Skeletal muscle satellite cell (primary cell): ENCODE results near the gene ATP2C2.
A peak's percentile ranks its signal among the peaks of the same experiment; 100 is the strongest.

ENCODE experiments used
- H3K27me3 ChIP-seq: 2 replicates; pipeline ENCODE4 v1.7.0; 2013; ENCODE audit warnings: low read length; ENCODE audit not compliant: control insufficient read depth, insufficient read depth
- H3K36me3 ChIP-seq: 2 replicates; pipeline ENCODE4 v1.7.0; 2013; ENCODE audit warnings: mild to moderate bottlenecking, control low read depth, low read length; ENCODE audit not compliant: insufficient read depth
- H3K4me1 ChIP-seq: 2 replicates; pipeline ENCODE4 v1.7.0; 2013; ENCODE audit warnings: low read length; ENCODE audit not compliant: control insufficient read depth, insufficient read depth
- H3K4me2 ChIP-seq: 2 replicates; pipeline ENCODE4 v1.7.0; 2013; ENCODE audit warnings: mild to moderate bottlenecking, low read length
- H3K4me3 ChIP-seq: 2 replicates; pipeline ENCODE4 v1.7.0; 2013; ENCODE audit warnings: low read length
- H3K9ac ChIP-seq: 2 replicates; pipeline ENCODE4 v1.7.0; 2013; ENCODE audit warnings: mild to moderate bottlenecking, low read depth, low read length, moderate library complexity
- H3K9me3 ChIP-seq: replicated peaks from 2 replicates; pipeline ENCODE4 v1.7.0; 2013; ENCODE audit warnings: mild to moderate bottlenecking, control low read depth, low read length

The ATP2C2 gene

GRCh38 chr16:84434800-84435199 lies 66.5 kb downstream of the ATP2C2 start:
- no peak overlapping the region for H3K4me2 ChIP-seq
- H3K36me3 ChIP-seq: no peaks in the 10 kb centered on the region
- H3K4me3 ChIP-seq: no peak overlapping the region
- no peaks in the 10 kb centered on the region for H3K9me3 ChIP-seq
- H3K9ac ChIP-seq: no peak overlapping the region
- no peaks in the 10 kb centered on the region for H3K4me1 ChIP-seq
- H3K27me3 ChIP-seq: peaks cover 51% of the 10 kb centered on the region

GRCh38 chr16:84436196-84436595 lies 67.9 kb downstream of the ATP2C2 start:
- Histone ChIP-seq H3K4me1 (no peaks in the 10 kb centered on the region), H3K4me2 (no peak overlapping the region), H3K27me3 (peaks cover 50% of the 10 kb centered on the region), H3K9ac (no peak overlapping the region), H3K36me3 (no peaks in the 10 kb centered on the region), H3K4me3 (no peak overlapping the region), H3K9me3 (no peaks in the 10 kb centered on the region)

GRCh38 chr16:84438971-84439696 lies 70.8 kb downstream of the ATP2C2 start:
- Histone ChIP-seq H3K27me3 (peaks cover 58% of the 10 kb centered on the region), H3K4me2 (no peak overlapping the region), H3K36me3 (no peaks in the 10 kb centered on the region), H3K9me3 (no peaks in the 10 kb centered on the region), H3K4me1 (no peaks in the 10 kb centered on the region), H3K4me3 (no peak overlapping the region), H3K9ac (no peak overlapping the region)

GRCh38 chr16:84442416-84443145 lies 74.2 kb downstream of the ATP2C2 start:
- no peaks in the 10 kb centered on the region for H3K9me3 ChIP-seq
- H3K4me1 ChIP-seq: peaks cover 12% of the 10 kb centered on the region
- no peaks in the 10 kb centered on the region for H3K36me3 ChIP-seq
- no peak overlapping the region for H3K4me3 ChIP-seq
- no peak overlapping the region for H3K4me2 ChIP-seq
- H3K27me3 ChIP-seq: peaks cover 61% of the 10 kb centered on the region
- no peak overlapping the region for H3K9ac ChIP-seq

DNA sequence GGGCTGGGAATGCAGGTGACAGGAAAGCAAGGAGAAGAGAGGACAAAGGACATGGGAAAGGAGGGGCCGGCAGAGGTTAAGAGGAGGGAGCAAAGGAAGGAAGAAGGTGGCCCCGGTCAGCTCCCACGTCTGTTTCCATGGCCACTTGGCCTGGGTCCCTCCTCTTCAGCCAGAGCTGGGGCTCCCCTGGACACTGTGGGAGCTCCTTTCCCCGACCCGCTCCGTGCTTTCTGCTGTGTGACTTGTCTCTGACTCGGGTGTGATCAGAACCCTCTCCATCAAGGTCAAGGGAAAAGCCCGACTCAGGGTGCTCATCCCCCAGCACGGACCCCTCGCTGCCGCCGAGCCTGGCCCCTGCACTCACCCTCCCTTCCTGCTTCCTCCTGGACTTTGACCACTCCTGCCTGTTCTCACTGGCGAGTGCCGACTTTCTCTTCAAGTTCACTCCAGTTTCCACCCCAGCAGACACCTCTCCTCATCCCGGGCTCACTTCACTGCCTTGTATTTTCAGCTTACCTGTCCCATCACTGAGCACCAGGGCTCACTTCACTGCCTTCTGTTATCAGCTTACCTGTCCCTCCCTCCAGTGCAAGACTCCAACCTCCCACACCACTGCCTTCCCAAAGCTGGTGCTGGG lies 74.9 kb downstream of the ATP2C2 start:
- no peak overlapping the region for H3K4me2 ChIP-seq
- no peak overlapping the region for H3K9ac ChIP-seq
- H3K27me3 ChIP-seq: peaks cover 54% of the 10 kb centered on the region
- H3K36me3 ChIP-seq: no peaks in the 10 kb centered on the region
- no peak overlapping the region for H3K4me3 ChIP-seq
- no peaks in the 10 kb centered on the region for H3K9me3 ChIP-seq
- H3K4me1 ChIP-seq: peaks cover 12% of the 10 kb centered on the region

DNA sequence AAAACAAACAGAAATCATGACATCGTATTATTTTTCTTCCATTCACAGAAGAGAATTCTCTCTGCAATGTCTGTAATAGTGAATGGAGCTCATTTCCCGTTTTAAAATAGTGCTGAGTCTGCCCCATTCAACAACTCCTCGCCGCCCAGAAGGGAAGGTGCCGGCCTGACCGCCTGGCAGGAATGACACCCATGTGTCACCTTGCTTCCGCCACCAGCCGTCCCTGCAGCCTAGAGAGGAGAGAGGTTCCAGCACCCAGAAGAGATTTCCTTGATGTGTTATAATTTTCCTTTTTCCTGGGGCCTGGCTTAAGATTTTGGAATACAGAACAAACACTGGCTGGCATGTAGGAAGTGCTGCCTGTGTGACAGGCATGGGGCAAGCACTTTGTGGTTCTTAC lies 76.1 kb downstream of the ATP2C2 start:
- Histone ChIP-seq H3K4me2 (no peak overlapping the region), H3K9ac (no peak overlapping the region), H3K36me3 (no peaks in the 10 kb centered on the region), H3K4me1 (peaks cover 12% of the 10 kb centered on the region), H3K9me3 (no peaks in the 10 kb centered on the region), H3K4me3 (no peak overlapping the region), H3K27me3 (peaks cover 43% of the 10 kb centered on the region)

- H3K9ac ChIP-seq: no peak overlapping the region
- peaks cover 12% of the 10 kb centered on the region for H3K4me1 ChIP-seq
- no peaks in the 10 kb centered on the region for H3K36me3 ChIP-seq
- H3K27me3 ChIP-seq: peaks cover 28% of the 10 kb centered on the region
- no peaks in the 10 kb centered on the region for H3K9me3 ChIP-seq
- H3K4me2 ChIP-seq: no peak overlapping the region
- H3K4me3 ChIP-seq: no peak overlapping the region
Observed at GRCh38 chr16:84446084-84446483, 77.7 kb downstream of the ATP2C2 start.

- Histone ChIP-seq H3K36me3 (no peaks in the 10 kb centered on the region), H3K27me3 (peaks cover 25% of the 10 kb centered on the region), H3K4me2 (peak overlapping the region; percentile 6), H3K4me3 (no peak overlapping the region), H3K9me3 (no peaks in the 10 kb centered on the region), H3K4me1 (peaks cover 12% of the 10 kb centered on the region), H3K9ac (no peak overlapping the region)
Observed at GRCh38 chr16:84446596-84447392, 78.5 kb downstream of the ATP2C2 start.

DNA sequence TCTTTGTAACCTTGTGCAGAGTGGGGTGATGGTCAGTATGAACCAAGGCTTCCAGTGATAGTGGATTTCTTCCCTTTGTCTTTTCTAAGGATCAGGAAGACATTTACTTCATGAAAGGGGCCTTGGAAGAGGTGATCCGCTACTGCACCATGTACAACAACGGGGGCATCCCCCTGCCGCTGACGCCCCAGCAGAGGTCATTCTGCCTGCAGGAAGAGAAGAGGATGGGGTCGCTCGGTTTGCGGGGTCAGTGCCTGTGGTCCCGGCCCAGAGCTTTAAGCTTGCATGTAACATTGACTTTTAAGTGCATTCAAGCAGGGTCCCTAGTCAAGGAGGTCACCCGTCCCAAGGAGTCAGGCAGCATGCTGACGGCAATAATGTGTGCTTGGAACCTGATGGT lies 80.1 kb downstream of the ATP2C2 start:
- Histone ChIP-seq H3K27me3 (peaks cover 10% of the 10 kb centered on the region), H3K4me2 (no peak overlapping the region), H3K36me3 (no peaks in the 10 kb centered on the region), H3K9me3 (no peaks in the 10 kb centered on the region), H3K4me3 (no peak overlapping the region), H3K9ac (no peak overlapping the region), H3K4me1 (peaks cover 12% of the 10 kb centered on the region)

DNA sequence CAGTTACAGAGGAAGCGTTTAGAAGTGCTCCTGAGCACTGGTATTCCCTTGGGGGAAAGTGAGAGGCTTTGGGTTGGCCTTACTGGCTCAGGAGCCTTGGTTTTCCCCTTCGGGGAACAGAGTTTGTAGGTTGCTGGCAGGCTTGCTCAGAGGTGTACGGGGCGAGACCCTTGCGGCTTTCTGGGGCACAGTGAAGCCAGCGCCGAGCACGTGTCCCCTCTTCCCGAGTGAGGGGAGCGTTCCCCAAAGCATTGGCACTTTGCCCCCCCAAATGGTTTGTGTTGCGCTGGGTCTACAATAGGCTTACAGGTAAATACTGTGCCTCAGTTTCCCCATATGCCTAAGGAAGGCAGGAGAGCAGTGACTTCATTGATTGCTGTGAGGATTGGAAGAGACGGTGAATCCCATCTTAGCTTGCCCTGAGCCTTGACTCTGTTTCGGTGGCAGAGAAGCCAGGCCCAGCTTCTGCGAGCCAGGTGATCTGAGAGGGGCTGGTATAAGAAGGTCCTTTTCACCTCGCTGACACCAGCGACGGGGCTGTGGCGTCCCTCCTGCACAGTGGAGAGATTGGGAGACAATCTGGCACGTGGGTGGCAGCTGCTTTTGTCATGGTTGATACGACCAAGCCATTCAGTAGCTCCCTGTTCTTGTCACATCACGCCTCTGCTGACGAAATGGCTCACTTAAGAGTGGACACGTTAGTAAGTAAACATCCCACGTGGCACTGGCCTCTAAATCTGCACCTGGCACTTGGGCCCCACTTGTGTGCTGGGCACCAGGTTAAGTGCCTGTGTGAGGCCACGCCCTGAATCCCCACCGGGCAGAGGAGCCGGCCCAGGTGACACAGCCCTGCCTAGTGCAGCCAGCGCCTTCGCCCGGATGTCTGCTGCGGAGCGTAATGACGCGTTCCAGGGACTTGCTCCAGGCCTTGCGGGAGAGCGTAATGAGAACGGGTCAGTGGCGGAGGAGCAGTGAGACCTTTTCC lies 81.1 kb downstream of the ATP2C2 start:
- Histone ChIP-seq H3K9me3 (no peaks in the 10 kb centered on the region), H3K27me3 (peaks cover 6% of the 10 kb centered on the region), H3K4me2 (no peak overlapping the region), H3K4me3 (no peak overlapping the region), H3K9ac (no peak overlapping the region), H3K36me3 (no peaks in the 10 kb centered on the region), H3K4me1 (peaks cover 12% of the 10 kb centered on the region)
